Effector CD4-positive, alpha-beta T cell (primary cell): ENCODE results near the gene FNDC3B.

Source experiments
- DNase-seq: peaks from one replicate; pipeline ENCODE4 v3.0.0-alpha.2; 2020

Gene FNDC3B

DNA sequence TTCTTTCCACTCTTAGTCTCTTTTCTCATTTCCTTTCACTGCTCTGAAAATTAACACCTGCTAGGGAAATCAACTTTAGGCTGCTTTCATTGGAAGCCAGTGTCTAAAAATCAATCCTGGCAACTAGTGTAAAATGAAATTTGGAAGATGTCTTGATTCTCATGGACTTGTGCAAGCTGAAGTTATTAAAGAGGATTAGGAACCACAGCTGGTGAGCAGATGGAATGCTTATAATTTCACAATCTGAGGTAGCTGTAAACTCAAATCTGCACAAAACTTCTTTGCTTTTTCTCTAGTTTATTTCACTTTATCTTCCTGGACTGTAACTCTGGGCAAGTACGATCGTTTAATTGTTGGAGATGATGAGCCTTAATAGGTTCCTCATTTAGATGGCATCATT, 233.3 kb downstream of the FNDC3B start:
- DNase-seq: no peak

DNA sequence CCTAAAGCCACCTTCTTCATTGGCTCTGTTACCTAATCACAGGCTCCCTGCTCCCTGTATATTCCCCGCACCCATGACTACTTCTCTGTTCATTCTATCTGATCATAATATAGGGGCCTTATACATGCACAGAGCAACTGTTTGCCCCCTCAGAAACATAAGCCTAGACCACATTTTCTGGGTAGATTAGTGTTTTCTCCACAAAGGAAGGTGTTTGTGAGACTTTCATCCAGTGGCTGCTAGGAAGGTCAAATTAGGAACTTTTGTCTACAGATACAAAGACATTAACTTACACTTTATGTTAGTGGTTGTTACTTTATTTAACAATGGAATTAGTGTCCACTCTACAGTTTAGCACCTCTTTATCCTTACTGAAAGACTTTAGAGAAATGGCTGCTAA, 234.0 kb downstream of the FNDC3B start:
- no peak for DNase-seq

DNA sequence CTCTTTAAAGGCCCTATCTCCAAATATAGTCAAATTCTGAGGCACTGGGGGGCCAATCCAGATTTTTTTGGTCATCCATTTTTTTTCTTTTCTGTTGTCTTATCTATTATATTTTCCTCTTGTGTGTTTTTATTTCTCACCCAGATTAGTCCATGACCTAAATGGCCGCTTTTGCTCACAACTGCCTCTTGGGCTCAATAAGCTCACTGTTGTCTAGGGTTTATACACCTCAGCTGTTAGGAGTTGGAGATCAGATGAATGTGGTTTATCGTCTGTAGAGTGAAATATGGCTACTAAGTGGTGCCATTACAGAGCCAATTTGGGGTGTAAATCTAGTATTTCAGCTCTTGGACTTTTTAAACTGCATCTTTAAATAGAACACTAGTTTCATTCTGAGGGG, 235.5 kb downstream of the FNDC3B start:
- DNase-seq: no peak

DNA sequence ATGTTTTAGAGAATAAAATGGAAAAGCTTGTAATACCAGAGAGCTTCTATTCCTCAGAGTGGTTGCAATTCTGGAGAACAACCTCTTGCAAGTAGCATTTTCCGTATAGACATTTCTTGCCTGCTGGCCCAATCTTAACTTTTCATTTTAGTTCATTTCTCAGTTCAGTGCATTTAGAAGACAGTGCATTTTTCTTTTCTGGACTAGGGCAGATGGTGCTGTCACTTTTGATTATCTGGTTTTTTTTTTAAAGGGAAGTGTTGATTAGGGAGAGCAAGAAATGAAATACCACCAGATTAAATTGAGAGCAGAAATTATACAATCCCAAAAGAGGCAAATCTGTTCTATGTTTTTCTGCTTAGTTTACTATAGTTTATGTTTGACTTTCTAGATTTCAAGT, 236.2 kb downstream of the FNDC3B start:
- DNase-seq: no peak

DNA sequence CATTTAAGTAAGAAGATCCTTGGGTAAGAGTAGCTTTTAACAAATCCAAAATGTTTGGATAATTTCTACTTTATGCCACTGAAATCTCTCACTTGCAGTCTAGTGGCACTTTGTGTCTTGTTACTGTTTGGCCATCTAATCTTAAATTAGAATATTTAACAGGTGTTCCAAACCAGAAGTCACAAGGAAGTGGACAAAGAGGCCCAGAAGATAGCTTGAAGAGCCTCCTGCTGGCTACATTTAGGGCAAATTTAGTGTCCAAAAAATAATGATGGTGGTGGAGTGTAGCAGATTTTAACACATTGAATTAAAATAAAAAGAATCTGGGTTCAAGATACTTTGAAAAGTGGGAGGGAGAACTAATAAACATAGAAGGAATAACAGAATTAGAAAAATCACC, 236.7 kb downstream of the FNDC3B start:
- no peak for DNase-seq

DNA sequence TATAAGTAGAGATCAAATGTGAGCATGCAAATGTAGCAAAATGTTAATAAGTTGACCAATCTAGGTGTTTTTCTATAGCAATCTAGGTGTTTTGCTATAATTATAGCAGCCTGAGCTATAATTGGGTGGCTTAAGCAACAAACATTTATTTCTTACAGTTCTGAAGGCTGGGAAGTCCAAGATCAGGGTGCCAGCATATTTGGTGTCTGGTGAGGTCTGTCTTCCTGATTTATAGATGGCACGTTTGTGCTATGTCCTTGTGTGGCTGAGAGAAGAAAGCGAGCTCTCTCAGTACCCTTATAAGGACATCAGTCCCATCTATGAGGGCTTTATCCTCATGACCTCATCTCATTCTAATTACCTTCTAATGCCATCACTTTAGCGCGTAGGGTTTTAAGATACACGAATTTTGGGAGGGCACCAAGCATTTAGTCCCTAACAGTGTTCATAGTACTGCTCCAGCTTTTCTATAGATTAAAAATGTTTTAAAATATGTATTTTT, 237.8 kb downstream of the FNDC3B start:
- no peak for DNase-seq

DNA sequence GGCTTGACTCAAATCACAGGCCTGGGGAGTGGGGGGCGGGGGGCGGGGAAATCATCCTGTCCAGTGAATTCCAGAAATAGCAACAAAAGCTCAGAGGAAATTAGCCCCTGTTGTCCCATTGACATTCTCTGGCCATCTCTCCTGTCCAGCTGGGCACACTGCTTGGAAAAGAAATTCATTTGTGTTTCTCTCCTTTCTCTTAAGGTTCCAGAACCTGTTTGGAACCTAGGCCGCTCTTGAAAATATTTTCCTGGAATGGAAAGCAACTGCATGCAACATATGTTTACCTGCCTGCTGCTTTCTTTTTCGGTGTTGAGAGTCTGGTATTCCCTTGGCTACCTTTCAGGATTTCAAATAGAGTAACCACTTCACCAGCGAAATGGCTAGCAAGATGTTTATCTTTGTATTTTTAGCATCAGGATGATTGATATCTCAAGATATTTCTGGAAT, 239.8 kb downstream of the FNDC3B start:
- no peak for DNase-seq

DNA sequence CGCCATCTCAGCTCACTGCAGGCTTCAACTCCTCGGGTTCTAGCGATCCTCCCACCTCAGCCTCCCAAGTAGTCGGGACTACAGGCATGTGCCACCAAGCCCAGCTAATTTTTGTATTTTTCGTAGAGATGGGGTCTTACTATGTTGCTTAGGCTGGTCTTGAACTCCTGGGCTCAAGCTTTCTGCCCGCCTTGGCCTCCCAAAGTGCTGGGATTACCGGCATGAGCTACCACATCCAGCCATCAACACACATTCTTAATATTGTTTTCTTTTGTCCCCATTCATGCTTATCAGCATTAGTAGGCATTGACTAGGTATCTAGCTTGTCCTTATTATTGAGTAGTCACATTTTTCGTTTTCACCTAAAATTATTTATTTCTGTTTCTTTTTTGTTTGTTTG, 240.6 kb downstream of the FNDC3B start:
- no peak for DNase-seq

DNA sequence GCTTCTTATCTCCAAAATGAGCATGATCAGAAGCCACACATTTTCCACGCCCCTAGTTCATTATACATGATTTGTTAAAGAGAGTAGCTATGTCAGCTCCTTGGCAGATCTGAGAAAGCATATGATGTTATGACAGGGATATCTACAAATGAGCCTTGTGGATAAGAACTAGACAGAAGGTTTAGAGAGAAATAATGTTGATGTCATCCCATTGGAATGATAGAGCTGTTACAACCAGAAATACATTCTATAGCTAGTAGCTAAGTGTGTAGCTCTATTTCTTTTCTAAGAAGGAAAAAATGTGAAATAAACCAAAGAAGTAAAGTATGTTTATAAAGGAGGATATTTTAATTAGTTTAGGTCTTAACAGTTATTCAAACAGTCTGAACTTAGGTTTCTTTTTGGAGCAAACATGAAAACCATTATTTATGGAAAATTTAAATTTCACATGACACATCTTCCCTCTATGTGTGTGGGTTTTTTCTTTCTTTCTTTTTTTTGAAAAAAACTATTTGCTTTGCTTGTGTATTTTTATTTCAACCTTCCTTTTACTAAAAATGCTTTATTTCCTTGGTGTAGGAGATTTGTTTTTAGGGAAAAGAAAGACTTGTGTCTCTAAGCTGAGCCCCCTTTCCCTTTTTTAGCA, 241.2 kb downstream of the FNDC3B start:
- no peak for DNase-seq

DNA sequence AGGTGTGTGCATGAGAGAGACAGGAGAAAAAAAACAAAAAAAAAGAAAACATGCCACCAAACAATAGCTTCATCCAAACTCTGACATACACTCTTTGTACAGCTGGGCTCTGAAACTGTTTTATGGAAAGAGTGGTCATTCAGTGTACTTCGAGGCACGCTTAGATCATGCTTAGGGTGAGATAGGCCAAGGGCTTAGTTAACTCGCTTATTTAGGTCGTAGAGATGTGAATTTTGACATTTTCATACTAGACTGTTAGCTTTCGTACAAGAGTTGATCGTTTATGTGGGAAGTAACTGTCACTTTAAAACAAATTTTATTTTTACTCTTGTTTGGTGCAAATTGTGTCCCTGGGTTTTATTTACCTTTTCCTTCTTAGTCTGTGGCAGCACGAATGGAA, 242.5 kb downstream of the FNDC3B start:
- no peak for DNase-seq

DNA sequence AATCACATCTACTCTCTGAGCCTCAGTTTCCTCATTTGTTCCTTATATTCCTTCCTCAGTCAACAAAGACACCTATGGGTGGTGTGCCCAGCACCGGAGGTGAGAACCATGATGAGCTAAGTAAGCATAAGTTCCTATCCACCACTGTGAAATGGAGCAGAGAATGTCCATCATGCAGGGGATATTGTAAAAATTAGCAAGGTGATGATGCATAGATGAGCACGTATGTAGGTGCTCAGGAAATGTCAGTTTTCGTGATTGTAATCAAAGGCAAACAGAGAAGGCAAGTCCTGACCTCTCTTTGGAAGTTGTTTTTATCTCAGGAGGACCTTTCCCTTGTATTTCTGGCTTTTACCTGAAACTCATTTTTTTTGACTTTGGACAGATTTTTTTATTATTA, 243.5 kb downstream of the FNDC3B start:
- DNase-seq: no peak

DNA sequence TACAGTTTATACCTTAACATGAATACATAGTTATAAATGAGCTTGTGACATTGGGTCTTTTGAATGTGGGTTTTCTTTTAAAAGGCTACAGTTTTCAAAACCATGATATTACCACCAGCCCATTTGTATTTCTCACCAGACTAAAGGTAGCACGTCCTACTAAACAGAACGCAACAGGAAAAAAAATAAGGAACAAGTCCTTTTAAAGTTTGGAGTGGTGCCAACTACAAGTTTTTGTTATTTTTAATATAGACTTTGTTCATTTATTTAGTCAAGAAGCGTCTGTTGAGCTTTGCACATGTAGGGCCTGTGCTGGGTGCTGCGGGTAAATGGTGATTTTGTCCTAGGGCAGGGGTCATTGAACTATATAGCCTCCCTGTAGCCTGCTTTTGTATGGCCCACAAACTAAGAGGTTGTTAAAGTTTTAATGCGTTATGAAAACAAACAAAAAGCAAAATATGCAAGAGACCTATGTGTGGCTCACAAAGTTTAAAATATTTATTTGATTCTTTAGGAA, 244.5 kb downstream of the FNDC3B start:
- no peak for DNase-seq

DNA sequence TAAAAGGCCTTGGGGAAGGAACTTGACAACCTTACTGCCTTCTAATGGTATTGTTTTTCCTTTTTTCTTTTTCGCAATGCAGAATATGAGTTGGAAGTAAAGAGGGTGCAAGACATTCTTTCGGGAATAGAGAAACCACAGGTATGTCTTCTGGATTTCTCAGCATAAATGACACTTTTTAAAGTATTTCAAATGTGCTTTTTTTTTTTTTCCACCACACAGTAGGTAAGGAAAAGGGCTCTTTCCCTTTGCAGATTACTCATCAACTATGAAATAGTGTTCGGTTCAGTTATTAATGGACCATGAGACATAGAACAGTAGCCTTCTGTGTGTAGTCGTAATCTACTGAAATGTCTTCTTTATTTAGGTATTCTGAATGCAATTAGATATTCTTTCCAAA, 246.5 kb downstream of the FNDC3B start:
- DNase-seq: no peak

DNA sequence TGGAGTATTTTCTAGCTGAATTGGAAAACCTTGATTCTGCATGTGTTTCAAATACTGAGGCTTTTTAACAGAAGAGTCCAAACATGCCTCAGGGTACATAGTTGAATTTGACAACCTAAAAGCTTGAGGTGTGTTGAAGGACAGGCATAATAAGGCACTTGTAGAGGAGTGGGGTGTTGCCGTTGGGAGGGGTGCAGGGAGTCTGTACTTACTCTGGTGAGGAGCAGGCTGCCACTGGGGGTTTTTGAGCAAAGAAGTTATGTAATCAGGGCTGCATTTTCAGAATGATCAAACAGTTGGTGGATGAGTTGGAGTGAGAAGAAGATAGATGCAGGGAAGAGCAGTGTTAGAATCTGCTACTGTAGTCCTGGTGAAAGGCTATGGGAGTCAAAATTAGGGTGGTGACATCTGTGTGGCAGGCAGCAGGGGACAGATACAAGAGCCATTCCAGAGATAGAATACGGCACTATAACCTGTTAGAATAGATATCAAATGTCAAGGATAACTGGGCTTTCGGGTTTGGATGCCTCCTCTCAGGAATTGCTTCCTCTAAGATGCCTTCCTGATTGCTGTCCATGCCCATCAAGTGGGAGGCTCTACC, 247.3 kb downstream of the FNDC3B start:
- no peak for DNase-seq

DNA sequence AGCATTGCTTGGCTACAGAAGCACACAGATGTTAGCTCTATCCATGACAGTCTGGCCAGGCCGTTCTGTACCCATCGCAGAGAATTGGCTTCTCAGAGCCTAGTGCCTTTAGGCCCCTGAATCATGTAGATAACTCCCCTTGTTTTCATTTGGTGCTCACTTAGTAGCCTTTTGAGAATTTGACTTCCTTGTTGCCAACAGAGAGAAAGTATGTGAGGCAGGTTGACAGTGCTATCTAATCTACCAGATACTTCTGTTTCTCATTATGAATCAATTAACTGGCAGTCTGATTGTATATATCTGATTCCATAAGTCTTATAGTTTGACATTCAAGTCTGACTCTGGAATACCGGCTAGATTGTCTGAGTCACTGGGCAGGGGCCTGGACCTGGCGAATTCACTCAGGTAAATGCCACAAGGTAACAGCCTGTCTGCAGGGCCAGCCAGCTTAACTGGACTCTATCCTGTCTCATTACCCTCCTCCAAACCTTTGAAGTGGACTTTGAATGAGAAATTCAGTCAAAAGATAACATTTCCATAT, 248.6 kb downstream of the FNDC3B start:
- DNase-seq: no peak

DNA sequence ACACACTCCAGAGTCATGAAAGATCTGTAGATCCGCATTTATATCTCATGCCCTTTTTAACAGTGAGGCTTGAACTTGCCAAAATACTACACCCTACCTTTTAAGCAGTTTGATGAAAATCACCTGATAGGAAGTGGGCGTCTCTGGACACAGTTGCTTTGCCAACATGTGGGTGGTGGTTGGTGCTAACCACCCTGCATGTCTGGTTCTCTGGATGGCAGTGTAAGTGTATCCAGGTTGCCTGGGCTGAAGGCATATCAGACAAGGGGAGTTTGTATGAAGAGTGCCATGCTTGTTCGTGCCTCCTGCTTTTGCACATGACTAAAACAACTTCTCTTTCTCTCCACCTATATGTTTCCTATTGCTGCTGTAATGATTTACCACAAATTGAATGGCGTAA, 249.3 kb downstream of the FNDC3B start:
- DNase-seq: no peak

DNA sequence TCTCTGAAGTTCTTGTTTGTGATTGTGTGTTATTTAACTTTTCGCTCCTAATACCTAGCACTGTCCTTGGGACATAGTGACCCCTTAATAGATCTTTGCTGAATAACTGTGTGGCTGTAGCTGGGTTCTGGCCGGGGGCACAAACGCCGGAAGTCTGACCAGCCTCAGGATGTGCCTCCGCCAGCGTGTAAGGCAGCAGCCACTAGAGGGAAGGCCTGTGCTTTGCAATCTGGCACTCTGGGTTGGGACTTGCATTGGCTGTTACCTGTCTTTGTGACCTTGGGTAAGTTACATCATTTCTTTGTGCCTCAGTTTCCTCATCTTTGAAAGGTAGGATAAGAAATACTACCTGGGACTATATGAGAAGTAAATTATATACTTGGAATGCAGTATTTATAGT, 250.2 kb downstream of the FNDC3B start:
- DNase-seq: no peak

DNA sequence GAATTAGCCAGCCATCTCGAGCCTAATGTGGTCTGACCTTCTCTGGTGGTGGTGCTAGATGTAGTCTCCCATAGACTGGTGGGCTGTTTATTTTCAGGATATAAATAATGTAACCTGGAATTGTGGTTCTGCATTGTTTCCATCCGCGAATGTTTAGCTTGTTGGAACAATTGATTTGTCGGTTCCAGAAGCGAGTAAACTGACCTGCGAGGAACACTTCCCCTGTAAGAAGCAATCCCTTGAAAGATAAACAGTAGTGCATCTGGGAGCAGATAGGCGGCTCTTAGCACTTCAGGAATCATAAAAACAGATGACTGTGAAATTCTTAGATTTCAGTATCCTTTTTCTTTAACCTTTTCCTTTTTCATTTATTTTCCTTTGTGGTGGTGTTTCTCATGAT, 251.1 kb downstream of the FNDC3B start:
- DNase-seq: no peak

DNA sequence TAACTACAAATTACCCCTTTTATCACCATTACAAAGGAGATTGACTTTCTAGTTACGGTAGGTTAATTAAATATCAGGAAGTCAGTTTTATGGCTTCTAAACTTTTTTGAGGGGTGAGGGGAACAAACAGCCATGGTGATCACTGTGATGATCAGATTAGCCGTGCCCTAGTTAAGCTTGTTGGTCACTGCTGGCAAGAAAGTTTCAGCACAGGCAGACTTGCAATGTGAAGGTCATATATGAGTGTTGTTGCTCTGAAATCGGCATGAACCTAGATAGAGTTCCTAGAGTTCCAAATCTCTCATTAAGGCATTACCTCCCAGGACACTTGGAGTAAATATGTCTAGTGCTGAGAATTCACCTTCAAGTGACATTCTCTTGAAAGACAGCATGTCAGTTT, 252.3 kb downstream of the FNDC3B start:
- DNase-seq: no peak

DNA sequence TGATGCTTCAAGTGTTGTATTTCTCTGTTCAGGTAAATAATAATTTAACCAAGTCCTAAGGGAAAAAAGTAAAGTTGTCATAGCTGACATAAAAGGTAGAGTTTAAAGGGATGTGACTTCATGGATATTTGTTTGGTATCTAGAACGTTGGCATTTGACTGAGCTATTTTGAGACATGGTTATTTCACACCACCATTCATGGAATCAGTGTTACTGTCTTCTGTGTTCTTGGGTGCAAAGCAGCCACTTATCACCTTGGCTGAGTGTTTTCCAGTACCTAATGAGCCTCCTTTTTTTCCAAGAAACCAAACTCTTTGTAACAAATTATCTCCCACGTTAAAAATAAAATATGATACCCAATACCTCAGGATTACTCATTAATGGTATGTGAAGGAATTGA, 253.0 kb downstream of the FNDC3B start:
- DNase-seq: no peak

DNA sequence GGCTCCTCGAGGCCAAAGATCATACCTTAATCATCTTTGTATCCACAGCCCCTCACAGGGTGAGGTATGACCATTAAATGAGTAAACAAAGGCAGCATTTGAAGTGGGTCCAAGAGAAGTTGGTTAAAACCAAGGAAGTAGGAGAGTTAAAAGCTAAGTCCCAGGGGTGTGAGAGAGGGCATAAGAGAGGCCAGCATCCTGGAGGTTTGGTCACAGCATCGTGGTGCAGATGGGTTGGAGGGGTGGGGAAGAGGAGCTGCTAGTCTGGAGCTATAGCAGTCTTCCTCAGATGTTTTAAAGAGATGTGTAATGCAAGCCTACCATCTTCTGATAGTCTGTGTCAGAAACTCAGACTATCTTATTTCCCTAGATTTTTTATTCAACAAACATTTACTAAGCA, 253.7 kb downstream of the FNDC3B start:
- no peak for DNase-seq

DNA sequence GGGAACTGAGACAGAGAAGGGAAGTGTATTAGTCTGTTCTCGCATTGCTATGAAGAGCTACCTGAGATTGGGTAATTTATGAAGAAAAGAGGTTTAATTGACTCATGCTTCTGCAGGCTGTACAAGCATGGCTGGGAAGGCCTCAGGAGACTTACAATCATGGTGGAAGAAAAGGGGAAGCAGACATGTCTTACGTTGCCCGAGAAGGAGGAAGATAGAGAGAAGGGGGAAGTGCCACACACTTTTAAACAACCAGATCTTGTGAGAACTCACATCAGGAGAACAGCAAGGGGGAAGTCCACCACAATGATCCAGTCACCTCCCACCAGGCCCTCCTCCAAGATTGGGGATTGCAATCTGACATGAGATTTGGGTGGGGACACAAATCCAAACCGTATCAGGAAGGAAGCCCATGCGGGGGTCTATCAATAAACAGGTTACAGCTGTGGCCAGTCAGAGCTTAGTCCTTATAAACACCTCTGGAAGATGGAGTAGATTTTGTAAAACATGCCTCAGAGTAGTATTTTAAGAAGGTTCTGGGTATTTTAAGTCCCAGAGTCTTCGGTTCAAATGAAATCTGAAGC, 254.9 kb downstream of the FNDC3B start:
- no peak for DNase-seq

DNA sequence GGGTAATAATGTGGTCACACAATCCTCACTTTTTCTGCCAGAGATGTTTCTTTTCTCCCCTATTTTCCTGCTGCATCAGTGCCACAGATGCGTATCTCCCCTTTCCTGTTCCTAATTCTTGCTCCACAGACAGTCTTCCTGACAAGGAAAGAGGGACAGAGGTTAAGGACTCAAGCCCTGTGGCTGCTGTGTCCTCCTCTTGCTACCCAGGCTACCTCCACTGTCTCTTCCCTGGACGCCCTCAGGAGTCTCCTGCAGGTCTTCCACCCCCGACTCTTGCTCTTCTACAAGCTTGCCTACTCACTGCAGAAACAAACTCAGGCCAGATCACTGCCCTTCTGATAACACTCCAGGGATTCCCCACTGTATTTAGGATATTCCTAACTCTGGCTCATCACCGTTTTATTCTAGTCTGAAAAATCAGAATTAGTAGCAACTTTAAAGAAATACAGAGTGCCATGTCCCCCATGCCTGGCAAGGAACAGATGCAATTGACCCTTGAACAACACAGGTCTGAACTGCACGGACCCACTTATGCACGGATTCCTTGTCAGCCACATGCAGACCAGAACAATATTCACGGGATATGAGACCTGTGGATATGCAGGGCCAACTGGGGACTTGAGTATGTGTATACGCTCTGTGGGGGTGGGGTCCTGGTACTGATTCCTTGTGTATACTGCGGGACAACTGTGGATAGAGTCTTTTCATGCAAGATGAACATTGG, 257.0 kb downstream of the FNDC3B start:
- DNase-seq: no peak
